H1 (cell line): Measurements from ENCODE around the gene FRMD4A. TPM values are rescaled to one million over a fixed set of nuclear protein-coding genes. Genes with fewer than 3 reads are reported as not detected.

Source experiments
- CHD7 ChIP-seq: fragments of 300-600 bp; sonication (generic); IDR thresholded peaks from 2 replicates; pipeline ENCODE4 v1.7.1; 2012; ENCODE audit warnings: low read length, moderate library complexity, mild to moderate bottlenecking, inconsistent platforms; ENCODE audit not compliant: insufficient replicate concordance
- EGR1 ChIP-seq: IDR thresholded peaks from 2 replicates; pipeline ENCODE4 v1.6.1; 2011; ENCODE audit warnings: low read depth, low read length, borderline replicate concordance
- KDM1A ChIP-seq: fragments of 200-600, 300-600 bp; sonication (generic); IDR thresholded peaks from 2 replicates; pipeline ENCODE4 v1.7.1; 2016; ENCODE audit warnings: mild to moderate bottlenecking, low read length, borderline replicate concordance
- PHF8 ChIP-seq: fragments of 200-600 bp; sonication (generic); conservative IDR thresholded peaks from 2 replicates; pipeline ENCODE4 v1.7.1; 2012; ENCODE audit warnings: low read depth, mild to moderate bottlenecking, inconsistent platforms, low read length, moderate library complexity
- polyA plus RNA-seq, 7 experiments: library from polyadenylated mRNA; depleted of rRNA in 3 of 7; stranded (reverse) in 5 of 7; unstranded in 2 of 7; fragments of >200 nt in 5 of 7; fragments of 200-250 nt in 2 of 7; gene quantifications; 1 replicate in 5 of 7; 2 replicates in 1 of 7; 4 replicates in 1 of 7; pipeline versions ENCODE4 v1.2.1 to v1.2.3, GENCODE V29; 2011 to 2013; ENCODE audit warnings: missing spikeins in 2 of 7, mixed read lengths in 2 of 7
- total RNA-seq: library from RNA; stranded (reverse); fragmentation: NEBNext Ultra II Directional; extraction: Animal tissue kit (Norgen Biotek cat#: 25700); gene quantifications from 2 replicates; pipeline ENCODE4 v1.2.1, GENCODE V29; 2021

Gene FRMD4A
- total and polyA plus RNA-seq, 2 of the 8 experiments (the other 6 are each of a cell fraction or from before 2014, with no cell fraction given) = 38.6 to 39.6 TPM

GRCh38 chr10:13801156-13801906 is 529.4 kb downstream of the FRMD4A start (continued):
- TF ChIP-seq CHD7 (no peak), EGR1 (no peak), KDM1A (no peak), PHF8 (no peak)
- TF ChIP-seq, all 59 proteins: peak for 0
